Activated T-helper 9 cell treated with anti-CD3 and anti-CD28 coated beads, Interleukin-2, amount 50 U/mL, for 16 hours (primary cell): ENCODE measurements around the gene HSPA6.
"Not testable (repeated sequence)": the region's sequence is repeated elsewhere in the genome, so short reads cannot be mapped to it uniquely, and the experiment has no call there.

Source experiments
- DNase-seq: peaks from one replicate; pipeline ENCODE4 v3.0.0-alpha.2; 2020; ENCODE audit warnings: low read depth

The HSPA6 gene

DNA sequence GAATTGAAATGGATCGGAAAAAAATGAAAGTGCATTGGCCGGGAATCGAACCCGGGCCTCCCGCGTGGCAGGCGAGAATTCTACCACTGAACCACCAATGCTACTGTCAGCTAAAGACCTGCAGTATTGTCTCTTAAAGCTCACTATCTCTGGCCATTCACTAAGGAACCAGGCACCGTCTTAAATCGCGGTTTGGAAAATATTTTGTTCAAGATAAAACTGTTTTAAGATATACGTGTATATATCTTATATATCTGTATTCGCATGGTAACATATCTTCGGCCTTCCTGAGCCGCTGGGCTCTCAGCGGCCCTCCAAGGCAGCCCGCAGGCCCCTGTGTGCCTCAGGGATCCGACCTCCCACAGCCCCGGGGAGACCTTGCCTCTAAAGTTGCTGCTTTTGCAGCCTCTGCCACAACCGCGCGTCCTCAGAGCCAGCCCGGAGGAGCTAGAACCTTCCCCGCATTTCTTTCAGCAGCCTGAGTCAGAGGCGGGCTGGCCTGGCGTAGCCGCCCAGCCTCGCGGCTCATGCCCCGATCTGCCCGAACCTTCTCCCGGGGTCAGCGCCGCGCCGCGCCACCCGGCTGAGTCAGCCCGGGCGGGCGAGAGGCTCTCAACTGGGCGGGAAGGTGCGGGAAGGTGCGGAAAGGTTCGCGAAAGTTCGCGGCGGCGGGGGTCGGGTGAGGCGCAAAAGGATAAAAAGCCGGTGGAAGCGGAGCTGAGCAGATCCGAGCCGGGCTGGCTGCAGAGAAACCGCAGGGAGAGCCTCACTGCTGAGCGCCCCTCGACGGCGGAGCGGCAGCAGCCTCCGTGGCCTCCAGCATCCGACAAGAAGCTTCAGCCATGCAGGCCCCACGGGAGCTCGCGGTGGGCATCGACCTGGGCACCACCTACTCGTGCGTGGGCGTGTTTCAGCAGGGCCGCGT is at the start of gene HSPA6:
Gene HSPA6, plus strand, starts transcription at position 724 of the 925 bp plus-strand sequence. Its CDS starts 119 bp downstream, at position 843.
- DNase-seq = peak; percentile 58

DNA sequence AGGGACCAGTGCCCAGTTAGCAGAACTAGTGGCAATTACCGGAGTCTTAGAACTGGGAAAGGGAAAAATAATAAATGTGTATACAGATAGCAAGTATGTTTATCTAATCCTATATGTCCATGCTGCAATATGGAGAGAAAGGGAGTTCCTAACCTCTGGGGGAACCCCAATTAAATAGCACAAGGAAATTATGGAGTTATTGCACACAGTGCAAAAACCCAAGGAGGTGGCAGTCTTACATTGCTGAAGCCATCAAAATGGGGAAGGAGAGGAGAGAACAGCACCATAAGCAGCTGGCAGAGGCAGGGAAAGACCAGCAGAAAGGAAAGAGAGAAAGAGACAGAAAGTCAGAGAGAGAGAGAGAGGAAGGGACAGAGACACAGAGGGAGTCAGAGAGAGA is 46.6 kb upstream of the HSPA6 start:
- DNase-seq = not testable (repeated sequence)

DNA sequence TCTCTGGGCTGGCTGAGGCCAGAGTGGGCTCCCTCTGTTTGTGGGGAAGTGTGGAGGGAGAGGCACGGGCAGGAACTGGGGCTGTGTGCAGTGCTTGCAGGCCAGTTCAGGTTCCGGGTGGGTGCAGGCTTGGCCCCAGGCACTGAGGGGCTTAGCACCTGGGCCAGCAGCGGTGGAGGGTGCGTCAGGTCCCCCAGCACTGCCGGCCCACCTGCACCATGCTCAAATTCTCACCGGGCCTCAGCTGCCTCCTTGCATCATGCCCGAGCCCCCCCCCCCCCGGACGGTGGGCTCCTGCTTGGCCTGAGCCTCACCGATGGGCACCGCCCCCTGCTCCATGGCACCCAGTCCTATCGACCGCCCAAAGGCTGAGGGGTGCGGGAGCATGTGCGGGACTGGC is 45.4 kb upstream of the HSPA6 start:
- no peak for DNase-seq

DNA sequence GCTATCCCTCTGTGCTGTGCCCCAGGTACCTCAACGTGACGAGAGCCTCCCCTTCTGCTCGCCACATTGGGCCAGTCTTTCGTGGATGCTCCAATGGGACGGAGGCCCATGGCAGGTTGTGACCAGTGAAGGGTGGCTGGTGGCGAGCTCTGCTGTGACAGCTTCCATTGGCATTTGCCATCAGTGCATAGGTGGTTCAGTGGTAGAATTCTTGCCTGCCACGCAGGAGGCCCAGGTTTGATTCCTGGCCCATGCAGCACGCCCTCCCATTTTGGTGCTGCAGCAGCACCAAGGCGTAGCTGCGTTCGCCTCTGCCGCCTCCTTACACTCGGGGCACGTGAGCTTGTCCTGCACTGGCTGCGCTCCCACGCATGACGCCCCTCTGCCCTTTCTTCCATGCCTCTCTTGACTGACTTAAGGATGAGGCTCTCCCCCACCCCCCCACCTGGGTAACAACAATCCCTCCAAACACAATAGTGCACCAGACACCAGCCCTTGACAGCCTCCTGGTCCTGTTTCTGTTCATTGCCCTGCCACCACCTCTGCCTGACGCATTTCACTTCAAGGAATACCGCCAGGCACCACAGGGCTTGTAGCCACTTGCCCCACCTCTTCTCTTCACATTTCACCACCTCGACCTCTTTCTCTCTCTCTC is 43.8 kb upstream of the HSPA6 start:
- DNase-seq = no peak

DNA sequence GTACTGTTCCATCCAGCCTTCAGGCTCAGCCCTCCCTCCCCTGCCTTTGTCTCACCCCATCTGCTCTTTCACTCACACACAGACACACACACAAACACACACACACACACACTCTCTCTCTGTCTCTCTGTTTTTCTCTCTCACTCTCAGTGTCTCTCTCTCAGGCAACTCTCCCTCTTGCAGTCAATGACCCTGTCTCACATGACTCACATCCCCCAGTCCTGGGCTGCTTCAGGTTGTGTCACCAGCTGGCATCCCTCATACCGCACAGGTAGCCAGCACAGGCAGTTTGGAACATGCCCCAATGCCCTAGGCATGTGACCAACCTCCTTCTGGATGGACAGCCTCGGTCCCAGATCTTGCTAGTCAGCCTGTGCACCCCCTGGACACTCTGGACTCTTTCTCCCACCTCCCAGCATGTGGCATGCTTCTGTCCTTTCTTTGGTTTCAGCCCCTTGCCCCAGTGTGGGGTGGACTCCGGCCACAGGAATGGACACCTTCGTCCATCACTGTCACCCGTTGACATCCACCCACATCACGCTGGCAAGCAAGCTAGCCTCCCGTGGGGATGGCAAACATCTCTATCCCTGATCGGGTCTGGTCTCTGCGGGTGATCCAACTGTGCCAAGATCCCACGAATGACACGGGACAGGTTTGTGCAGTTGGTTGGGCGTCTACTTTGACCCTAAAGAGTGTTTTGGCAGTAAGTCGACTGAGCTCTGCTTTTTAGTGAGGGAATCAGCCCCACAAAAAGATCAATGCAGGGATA is 42.5 kb upstream of the HSPA6 start:
- DNase-seq = no peak

DNA sequence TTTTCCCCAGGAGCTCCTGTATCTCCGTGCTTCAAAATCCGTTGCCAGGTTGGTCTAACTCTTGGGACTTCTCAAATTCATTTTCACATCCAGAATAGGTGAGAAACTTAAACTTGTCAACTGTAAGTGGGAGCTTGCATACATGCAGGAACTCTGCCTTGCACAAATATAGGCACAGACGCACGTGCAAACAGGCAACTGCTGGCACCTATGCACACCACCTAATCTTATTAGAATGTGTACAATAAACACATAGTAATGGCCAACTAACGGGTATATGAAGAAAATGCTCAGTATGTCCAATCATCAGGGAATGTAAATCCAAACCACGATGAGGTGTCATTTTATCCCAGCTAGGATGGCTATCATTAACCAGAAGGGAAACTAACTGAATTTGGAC is 41.7 kb upstream of the HSPA6 start:
- no peak for DNase-seq

DNA sequence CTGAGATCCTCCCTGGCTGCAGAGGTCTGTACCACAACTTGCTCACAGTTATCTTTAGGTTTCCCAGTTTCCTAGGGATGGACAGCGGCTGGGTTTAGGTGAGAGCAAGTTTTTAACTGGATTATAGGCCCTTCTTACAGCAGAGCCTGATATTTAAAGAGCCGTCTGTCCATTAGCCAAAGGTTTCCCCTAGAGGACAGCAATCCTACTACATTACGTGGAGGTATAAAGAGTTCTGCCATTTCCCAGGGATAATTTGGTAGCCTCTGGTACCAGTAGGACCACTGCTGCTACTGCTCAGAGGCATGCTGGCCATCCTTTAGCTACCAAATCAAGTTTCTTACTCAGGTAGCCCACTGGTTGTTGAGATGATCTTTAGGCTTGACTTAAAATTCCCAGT is 41.0 kb upstream of the HSPA6 start:
- no peak for DNase-seq

DNA sequence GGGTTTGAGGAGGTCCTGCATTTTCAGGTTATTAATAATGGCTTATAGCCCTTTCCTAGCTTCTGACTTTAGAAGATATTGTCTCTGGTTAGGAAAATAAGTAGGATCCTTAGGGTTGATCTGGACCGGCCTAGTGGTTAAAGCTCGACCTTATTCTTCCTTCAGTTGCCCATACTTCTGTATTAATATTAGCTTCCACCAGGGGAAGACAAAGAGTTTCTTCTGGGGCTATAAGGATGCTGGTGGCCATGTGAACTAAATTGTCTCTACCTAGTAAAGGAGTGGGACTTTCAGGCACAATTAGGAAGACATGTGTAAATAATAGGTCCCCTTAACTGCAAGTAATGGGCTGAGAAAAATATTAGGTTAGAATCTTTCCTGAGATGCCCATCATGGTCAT is 39.7 kb upstream of the HSPA6 start:
- DNase-seq = no peak

DNA sequence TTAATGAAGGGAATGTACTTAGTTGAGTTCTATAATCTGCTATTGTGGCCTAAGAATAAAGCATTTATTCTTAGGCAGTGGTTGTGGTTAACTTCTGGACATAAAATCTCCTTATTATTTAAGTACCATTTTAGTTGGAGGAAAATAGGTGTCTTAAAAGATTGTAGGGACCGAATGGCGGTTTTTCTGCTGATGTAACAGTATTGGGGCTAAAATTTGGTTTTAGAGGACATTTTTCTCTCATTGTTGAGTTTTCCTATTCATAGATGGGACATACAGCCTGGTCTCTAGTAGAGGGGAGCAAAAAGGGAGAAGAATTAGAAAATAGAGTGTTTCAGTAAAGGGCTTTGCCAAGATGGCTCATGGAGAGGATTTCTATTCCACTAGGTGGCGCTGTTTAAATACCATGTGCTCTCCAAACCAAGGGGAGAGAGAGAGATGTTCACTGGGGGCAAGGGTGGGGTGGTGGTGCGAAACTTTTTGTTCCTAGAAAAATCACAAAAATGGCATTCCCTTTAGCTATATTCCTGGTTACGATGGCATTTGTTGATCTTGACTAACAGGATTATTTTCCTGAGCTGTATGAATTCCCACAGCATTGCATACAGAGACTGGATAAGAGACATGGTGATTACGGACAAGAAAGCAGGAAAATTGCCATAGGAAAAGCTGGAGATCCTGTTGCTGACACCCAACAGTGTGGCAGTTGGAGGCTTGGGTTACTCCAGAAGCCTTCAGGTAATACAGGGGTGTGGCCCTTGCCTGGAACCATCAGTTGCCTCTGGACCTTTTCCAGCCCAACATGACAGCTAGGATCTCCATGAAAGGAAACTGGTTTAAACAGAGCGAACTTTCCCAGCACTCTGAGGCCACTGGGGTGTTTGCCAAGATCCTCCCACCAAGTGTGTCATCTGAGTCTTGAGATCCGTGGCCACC is 37.3 kb upstream of the HSPA6 start:
- DNase-seq = no peak

DNA sequence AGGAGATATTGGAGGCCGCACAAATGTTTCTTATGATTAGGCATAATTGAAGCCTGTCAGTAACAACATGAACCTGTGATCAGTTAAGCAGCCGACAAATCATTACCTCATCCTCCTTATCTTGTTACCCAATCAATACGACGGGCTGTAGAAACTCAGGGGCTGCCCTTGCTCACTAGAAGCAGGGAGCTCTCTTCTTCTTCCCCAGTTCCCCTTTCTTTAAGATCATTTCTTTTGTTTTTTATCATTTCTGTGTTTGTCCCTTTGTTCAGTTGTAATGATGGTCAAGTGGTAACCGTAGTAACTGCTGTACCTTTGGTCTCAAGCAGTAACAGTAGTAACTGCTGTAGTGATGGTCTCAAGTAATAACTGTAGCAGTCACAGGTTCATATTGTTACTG is 32.9 kb upstream of the HSPA6 start:
- DNase-seq = no peak

DNA sequence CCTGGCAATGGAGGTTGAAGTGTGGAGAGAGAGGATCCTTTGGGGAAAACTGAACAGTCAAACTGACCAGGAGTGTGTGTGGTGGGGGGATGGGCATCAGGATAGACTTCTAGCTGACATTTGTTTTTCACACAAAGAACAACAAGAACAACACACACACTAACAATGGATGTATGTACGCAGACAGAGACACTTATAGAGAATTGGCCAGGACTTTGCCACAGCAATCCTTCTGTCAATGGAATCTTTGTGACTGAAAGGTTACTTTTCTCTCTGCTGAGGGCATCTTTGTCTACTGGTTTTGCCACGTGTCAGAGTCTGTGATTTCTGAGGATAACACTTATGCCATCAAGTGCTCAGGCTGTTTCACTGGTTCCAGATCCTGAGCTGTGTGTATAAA is 31.5 kb upstream of the HSPA6 start:
- no peak for DNase-seq

DNA sequence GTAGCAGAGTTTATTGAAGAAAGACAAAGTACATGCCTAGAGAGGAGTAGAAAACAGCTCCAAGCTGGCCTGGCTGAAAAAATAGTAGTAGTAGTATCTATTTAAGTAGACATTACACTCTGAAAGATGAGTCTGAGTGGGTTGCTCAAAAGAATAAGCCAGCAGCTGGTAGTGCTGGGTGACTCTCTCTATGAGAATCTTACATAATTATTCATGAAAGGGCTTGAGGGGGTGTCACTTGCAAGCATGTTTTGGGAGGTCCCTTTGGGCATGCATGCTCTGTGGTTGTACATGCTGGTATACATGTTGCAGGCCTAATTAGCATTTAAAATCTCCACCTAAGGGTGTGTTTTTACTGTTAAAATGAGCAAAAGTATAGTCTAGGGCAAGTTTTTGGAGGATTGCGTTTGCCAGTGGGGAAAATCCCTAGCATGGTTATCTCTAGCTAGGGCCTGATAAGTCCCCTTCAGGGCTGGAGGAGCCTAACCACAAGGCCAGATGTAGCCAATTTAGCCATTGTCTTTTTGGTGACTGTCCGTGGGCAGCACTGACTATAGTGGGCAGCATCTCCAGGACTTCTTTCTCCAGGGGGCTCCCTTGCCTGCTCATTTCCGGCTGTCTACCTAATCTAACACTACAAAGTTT is 30.1 kb upstream of the HSPA6 start:
- DNase-seq = no peak

DNA sequence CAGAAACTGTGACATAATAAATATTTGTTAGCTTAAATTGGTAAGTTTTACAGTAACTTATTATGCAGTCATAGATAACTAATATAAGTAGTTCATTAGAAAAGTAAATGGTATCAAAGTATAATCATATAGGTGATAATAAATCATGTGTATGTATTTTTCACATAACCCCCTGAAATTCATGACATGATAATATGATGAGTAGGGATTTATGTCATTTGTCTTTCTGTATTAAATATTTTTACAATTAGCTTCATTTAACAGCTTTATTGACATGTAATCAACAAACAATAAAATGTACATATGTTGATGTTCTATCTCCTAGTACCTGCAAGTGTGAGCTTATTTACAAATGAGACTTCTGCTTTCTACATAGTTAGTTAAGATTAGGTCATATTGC is 28.9 kb upstream of the HSPA6 start:
- no peak for DNase-seq

DNA sequence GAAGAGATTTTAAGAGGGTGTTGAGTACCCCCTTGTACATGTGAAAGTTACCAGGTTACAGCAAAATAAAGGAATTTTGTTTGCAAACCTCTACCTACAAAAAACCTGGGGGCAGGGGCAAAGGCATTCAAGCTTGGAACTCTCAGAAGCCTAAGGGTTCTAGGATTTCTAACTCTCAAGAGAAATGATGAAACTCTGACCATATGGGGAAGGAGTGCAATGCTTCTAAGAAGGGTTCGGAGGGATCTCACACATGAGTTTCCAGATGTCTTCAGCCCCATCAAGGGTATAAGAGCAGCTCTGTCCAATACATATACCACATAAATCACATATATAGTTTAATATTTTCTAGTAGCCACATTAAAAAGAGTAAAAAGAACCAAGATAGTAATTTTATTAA is 26.4 kb upstream of the HSPA6 start:
- no peak for DNase-seq

DNA sequence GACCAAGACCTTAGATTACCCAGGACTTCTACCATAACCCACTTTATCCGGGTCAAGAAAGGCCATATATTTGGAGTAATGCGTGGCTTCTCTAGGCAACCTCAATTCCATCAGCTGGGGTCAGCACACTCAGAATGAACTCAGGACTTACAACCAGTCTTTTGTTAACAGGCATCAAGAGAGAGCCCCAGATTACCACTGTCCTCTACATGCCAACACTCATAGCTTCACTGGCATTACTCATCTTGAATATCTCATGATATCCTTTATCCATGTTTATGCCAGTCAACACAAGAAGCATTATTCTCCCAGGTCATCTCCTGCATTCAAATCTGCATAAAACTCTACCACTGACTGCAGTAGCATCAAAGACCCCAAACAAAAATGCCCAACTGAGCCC is 25.7 kb upstream of the HSPA6 start:
- DNase-seq = no peak

DNA sequence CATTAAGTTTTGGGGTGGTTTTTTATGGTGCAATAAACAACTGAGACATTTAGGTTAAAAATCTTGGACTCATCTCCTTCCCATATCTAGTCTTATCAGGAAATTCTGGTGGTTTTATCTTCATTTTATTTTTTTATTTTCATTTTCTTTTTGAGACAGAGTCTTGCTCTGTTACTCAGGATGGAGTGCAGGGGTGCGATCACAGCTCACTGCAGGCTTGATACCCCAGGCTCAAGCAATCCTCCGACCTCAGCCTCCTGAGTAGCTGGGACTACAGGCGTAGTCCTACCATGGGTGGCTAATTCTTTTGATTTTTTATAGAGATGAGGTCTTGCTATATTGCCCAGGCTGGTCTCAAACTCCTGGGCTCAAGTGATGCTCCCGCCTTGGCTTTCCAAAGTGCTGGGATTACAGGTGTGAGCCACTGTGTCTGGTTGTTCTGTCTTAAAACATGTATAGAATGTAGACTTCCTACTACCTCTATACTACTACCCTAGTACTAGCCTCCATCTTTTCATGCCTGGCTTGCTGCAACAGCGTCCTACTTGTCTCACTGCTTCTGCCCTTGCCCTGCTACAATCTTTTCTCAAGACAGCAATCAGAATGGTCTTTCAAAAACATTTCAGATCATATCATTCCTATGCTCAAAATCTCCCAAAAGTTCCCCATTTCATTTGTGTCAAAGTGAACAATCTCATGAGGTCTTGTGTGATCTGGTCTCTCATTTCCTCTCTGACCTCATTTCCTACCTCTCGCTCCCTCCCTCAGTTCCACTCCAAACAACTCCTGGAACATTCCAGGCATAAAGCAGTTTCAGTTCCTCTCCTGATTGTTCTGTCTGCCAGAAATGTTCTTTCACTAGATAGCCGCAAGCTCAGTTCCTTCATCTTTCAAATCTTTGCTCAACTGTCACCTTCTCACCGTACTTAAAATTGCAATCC is 25.0 kb upstream of the HSPA6 start:
- no peak for DNase-seq

DNA sequence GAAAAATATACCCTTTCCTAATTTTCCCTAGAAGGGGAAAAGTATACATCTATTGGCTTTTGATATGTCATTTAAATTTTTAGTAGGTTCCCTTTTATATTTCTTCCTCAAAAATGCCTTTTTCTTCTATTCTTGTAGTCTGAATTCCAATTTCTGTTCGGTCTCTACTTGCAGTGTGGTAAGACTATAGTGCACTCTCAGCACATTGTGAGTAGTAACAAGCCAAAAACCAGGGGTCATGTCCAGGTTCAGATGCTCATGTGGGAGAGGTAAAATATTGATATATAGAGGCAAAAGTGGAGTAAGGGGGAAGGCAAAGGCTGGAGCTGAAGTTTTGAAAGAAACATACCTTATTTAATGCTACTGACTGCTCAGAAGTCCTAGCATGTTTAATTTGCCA is 23.1 kb upstream of the HSPA6 start:
- DNase-seq = no peak

DNA sequence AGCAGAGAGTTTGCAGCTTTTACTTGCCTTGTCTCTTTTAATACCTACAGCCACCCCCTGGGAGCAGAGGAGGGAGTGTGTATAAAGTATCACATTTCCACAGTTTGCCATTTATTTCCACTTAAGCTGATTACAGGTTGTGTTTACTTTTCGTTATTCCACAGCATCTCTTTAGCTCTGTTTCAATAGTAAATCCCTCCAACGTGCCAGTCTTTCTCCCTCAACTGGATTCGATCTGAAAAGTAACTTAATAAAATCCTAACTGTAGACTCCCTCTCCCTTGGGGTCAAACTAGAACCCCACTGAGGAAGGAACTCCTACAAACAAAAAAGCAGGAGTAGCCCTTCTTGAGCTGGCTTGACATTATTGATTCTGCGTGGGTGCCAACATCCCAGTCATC is 22.2 kb upstream of the HSPA6 start:
- DNase-seq = no peak

DNA sequence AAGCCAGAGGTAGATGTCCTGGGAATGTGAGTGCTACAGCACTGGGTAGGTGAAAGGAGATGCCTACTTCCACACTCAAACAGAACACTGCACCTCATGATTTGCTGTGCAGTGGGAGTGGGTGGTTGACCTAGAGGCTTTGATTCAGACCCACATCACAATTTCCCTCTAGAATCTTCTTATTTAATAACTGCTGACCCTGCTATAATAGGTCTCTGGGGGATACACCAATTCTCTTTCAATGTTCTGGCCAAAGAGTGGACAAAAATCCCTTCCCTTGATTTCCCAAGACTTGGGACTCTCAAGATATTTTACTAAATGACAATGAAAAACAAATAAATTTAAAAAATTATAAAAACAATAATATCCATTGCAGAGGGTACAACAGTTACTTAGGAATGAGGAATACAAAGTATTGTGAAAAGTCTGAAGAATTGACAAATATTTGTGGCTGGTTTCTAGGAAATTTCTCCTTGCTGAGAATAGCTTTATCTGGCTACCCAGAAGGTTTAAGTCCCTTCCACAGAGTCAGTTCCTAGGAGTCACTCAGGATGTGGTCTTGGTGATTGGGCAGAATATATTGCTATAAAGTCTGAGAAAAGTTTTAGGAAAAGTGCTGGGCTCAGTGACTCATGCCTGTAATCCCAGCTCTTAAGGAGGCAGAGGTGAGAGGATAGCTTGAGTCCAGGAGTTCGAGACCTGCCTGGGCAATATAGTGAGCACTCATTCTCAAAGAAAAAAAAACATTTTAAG is 21.5 kb upstream of the HSPA6 start:
- no peak for DNase-seq
